ENCODE results near the gene GDA.
"Not testable (repeated sequence)": the region's sequence is repeated elsewhere in the genome, so short reads cannot be mapped to it uniquely, and the experiment has no call there.

The GDA gene

GRCh38 chr9:72289401-72289800, 140.2 kb downstream of the GDA start:
- DNase-seq = no peak

GRCh38 chr9:72290311-72290710, 141.1 kb downstream of the GDA start:
- no peak for DNase-seq

GRCh38 chr9:72291576-72291975, 142.3 kb downstream of the GDA start:
- DNase-seq = not testable (repeated sequence)

DNA sequence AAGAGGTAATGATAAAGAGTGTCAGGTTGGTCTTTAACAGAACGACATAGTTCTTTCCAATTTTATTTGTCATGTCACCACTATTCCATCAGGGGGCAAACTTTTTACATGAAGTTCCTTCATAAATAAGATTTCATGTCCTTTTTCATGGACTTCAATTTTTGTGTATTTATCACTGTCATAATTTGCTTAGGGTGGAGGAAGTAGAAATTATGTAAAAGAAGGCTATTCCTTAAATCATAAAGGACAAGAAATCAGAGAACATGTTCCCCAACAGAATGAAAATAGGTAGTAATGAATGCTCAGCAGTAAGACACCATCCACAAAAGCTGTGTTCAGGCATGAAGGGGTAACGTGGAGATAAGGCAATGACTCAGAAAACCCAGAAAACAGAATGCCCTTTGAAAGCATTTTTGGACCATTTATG, 143.0 kb downstream of the GDA start:
- DNase-seq = peak; percentile 18

DNA sequence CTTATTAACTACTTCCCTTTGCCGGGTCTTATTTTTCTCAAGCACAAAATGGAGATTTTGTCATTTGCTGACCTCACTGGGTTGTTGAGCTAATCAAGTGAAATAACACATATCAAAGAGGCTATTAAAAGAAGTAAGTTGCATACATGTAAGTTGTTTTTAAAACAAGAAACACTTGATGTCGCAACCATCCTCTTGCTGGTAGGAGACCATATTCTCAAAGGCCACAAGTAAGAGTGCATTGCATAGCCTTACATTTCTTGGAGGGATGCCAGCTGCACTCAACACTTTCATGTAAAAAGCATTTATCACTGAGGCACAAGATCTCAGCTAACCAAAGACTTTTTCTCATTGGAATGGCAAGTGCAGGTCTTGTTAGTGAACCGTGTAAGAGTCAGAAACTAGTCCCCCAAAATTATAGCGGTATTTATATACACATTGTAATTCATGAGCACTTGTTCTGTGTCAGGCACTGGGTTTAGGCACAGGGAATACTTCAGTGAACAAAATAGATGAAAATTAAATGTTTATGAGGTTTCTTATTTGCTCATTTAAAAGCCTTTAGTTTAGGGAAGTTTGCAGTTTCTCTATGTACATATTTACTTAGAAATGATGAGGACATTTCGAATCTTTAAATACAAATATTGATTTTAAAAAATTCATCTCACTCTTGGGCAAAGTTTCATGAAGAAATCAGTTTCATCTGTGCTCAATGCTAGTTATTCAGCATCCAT, 143.8 kb downstream of the GDA start:
- no peak for DNase-seq

DNA sequence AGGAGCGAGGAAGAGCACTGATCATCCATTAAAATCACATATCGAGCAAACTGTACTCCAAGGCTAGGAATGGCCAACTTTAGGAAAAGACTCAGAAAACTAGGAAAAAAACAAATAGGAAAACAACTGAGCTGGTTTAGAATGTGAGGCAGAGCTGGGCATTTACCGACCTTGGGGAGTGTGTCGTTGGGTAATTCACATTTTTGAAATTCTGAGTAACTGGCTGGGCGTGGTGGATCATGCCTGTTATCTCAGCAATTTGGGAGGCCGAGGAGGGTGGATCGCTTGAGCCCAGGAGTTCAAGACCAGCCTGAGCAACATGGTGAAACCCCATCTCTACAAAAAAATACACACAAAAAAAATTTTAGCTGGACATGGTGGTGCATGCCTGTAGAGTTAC, 145.7 kb downstream of the GDA start:
- DNase-seq = no peak

GRCh38 chr9:72297516-72297915, 148.3 kb downstream of the GDA start:
- no peak for DNase-seq

GRCh38 chr9:72299017-72299603, 149.9 kb downstream of the GDA start:
- DNase-seq = no peak

- DNase-seq = no peak
Observed at GRCh38 chr9:72300873-72301272, 151.6 kb downstream of the GDA start.
